Measurements from ENCODE around the gene MDFI. TPM values are rescaled to one million over a fixed set of nuclear protein-coding genes. Genes with fewer than 3 reads are reported as not detected.

Gene MDFI
- total and polyA plus RNA-seq, 9 of the 15 experiments (the other 6 are each of a cell fraction or from before 2014, with no cell fraction given), result not detected

GRCh38 chr6:41593839-41594238 lies 44.4 kb upstream of the MDFI start (continued):
- TF ChIP-seq CTCFL (IDR thresholded peaks at IDR 0.05; ENCODE audit: borderline replicate concordance, insufficient read depth, low read depth, low read length, poor library complexity, severe bottlenecking) (no peak), SNAPC5 (CRISPR knock-in tag; IDR thresholded peaks at IDR 0.05) (no peak), SMC3 (conservative IDR thresholded peaks at IDR 0.05; ENCODE audit: insufficient read depth, low read depth, low read length) (no peak)

GRCh38 chr6:41594326-41594725 lies 43.9 kb upstream of the MDFI start:
- FAIRE-seq (no peak), DNase-seq (ENCODE audit: extremely low read depth in 1 of 4, low spot score in 3 of 4) (no peak), ATAC-seq (no peak)
- Histone ChIP-seq H3K9me3 (replicated peaks; ENCODE audit: control insufficient read depth, insufficient read depth, low read depth, low read length) (no peaks in the 10 kb centered on the region), H3K27ac (ENCODE audit: extremely low read depth, low read depth, low read length) (no peak overlapping the region), H2AFZ (ENCODE audit: low read depth, low read length) (no peak overlapping the region), H3K9ac (ENCODE audit: insufficient read depth in 1 of 2, low read depth in 2 of 2, low read length in 2 of 2) (no peak overlapping the region), H3K4me1 (replicated peaks in 1 of 2; ENCODE audit: control insufficient read depth in 2 of 2, insufficient read depth in 2 of 2, low read length in 2 of 2) (peaks cover 0 to 12% of the 10 kb centered on the region in 2 experiments; a peak in 1 of 5 replicates), H3K27me3 (ENCODE audit: control insufficient read depth in 2 of 2, insufficient read depth in 2 of 2, low read length in 2 of 2) (no peaks in the 10 kb centered on the region), H3K9me1 (ENCODE audit: control insufficient read depth, insufficient read depth, low read length) (peaks cover 4% of the 10 kb centered on the region), H3K36me3 (ENCODE audit: control insufficient read depth, insufficient read depth, low read length) (peaks cover 14% of the 10 kb centered on the region; the same call in 2 of the 3 replicates), H3K79me2 (ENCODE audit: control insufficient read depth, insufficient read depth, low read length) (no peaks in the 10 kb centered on the region), H3K4me3 (no peak overlapping the region), H4K20me1 (replicated peaks; ENCODE audit: control insufficient read depth, insufficient read depth, low read length) (0 out of 2 replicates have a peak, but pooled peaks cover 9% of the 10 kb centered on the region), H3K4me2 (ENCODE audit: insufficient read depth, low read length) (no peak overlapping the region)
- ChIA-PET POLR2A (interaction anchor here (0.7 to 1.5 kb wide), 2 partner anchors 14 to 181 kb away, joined by 3 to 5 read pairs; no protein-coding TSS in a partner anchor), CTCF (ENCODE audit: low intra/inter-chr PET ratio) (interaction anchor here (0.8 to 3.0 kb wide), 2 partner anchors 89 to 226 kb away, joined by 3 to 37 read pairs; no protein-coding TSS in a partner anchor)
- no TSS peak for BruUV-seq (replicated peaks)
- 71% methylated on average over 5 of the region's 5 CpGs for WGBS (ENCODE audit: insufficient coverage, low coverage, missing lambda C conversion rate)
- intact Hi-C loops (cut with micrococcal nuclease), result no loop called here
- in situ Hi-C loops (cut with MboI), result loop anchor here (5.0 to 10.0 kb wide), 2 partner anchors 132 to 230 kb away; no protein-coding TSS in a partner anchor
- no peak for TF ChIP-seq IRF9 (tag; IDR thresholded peaks at IDR 0.05)
- TF ChIP-seq ZNF318 (IDR thresholded peaks at IDR 0.05; ENCODE audit: borderline replicate concordance in 1 of 2, low read depth in 1 of 2), result no peak
- no peak for TF ChIP-seq TARDBP (IDR thresholded peaks at IDR 0.05)
- TF ChIP-seq FOXA1 (IDR thresholded peaks at IDR 0.05; ENCODE audit: borderline replicate concordance), result no peak
- no peak for TF ChIP-seq ZZZ3 (IDR thresholded peaks at IDR 0.05)
